ENCODE measurements around the gene SF3A1. TPM values are rescaled to one million over a fixed set of nuclear protein-coding genes. Genes with fewer than 3 reads are reported as not detected.

Gene SF3A1
- total RNA-seq, 1 donor from 2014 or later, result 92.9 TPM

- no peaks in the 10 kb centered on the region for H3K9me3 ChIP-seq
- H3K27me3 ChIP-seq, result no peaks in the 10 kb centered on the region
- no peak for DNase-seq (ENCODE audit: low spot score in 2 of 2)
- peaks cover 50 to 53% of the 10 kb centered on the region in 2 donors for H3K36me3 ChIP-seq
- H3K4me1 ChIP-seq, result peaks cover 19 to 33% of the 10 kb centered on the region in 2 donors
- intact Hi-C loops (cut with DNase I), result loop anchor here (2.0 kb wide), 1 partner anchor 20 kb away; no protein-coding TSS in a partner anchor
- peak overlapping the region; percentile 47 to 94 for H3K4me3 ChIP-seq
- peak overlapping the region; percentile 94 to 96 for H3K27ac ChIP-seq
- TF ChIP-seq, protein P1, sequence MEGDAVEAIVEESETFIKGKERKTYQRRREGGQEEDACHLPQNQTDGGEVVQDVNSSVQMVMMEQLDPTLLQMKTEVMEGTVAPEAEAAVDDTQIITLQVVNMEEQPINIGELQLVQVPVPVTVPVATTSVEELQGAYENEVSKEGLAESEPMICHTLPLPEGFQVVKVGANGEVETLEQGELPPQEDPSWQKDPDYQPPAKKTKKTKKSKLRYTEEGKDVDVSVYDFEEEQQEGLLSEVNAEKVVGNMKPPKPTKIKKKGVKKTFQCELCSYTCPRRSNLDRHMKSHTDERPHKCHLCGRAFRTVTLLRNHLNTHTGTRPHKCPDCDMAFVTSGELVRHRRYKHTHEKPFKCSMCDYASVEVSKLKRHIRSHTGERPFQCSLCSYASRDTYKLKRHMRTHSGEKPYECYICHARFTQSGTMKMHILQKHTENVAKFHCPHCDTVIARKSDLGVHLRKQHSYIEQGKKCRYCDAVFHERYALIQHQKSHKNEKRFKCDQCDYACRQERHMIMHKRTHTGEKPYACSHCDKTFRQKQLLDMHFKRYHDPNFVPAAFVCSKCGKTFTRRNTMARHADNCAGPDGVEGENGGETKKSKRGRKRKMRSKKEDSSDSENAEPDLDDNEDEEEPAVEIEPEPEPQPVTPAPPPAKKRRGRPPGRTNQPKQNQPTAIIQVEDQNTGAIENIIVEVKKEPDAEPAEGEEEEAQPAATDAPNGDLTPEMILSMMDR (IDR thresholded peaks at IDR 0.05), result no peak
These were observed 66.2 kb downstream of the SF3A1 start for GRCh38 chr22:30290342-30291057.

GRCh38 chr22:30289980-30290313, 66.7 kb downstream of the SF3A1 start:
- peak overlapping the region; percentile 47 to 94 for H3K4me3 ChIP-seq
- peaks cover 52 to 53% of the 10 kb centered on the region in 2 donors for H3K36me3 ChIP-seq
- TF ChIP-seq, protein P1 (IDR thresholded peaks at IDR 0.05), result no peak
- DNase-seq (ENCODE audit: low spot score in 2 of 2), result no peak
- no peaks in the 10 kb centered on the region for H3K9me3 ChIP-seq
- no peaks in the 10 kb centered on the region for H3K27me3 ChIP-seq
- intact Hi-C loops (cut with DNase I), result loop anchor here (1.0 to 5.0 kb wide), 3 partner anchors 21 to 66 kb away; partner anchors contain the start of gene SF3A1
- H3K27ac ChIP-seq, result peak overlapping the region; percentile 94 to 96
- H3K4me1 ChIP-seq, result peaks cover 19 to 33% of the 10 kb centered on the region in 2 donors

- intact Hi-C loops (cut with DNase I), result loop anchor here (1.0 to 5.0 kb wide), 2 partner anchors 53 to 67 kb away; partner anchors contain the start of gene SF3A1
- Histone ChIP-seq H3K9me3 (no peaks in the 10 kb centered on the region), H3K4me3 (peak within 1 kb of the TSS; percentile 74 to 94), H3K27ac (peak within 1 kb of the TSS; percentile 94 to 96), H3K36me3 (peaks cover 49 to 53% of the 10 kb centered on the region in 2 donors), H3K4me1 (peaks cover 19 to 33% of the 10 kb centered on the region in 2 donors), H3K27me3 (no peaks in the 10 kb centered on the region)
- TF ChIP-seq, protein P1 (IDR thresholded peaks at IDR 0.05), result no peak
- peak; percentile 96 to 99 for DNase-seq (ENCODE audit: low spot score in 2 of 2)
These were observed 67.3 kb downstream of the SF3A1 start, which contains the start of gene CASTOR1 for GRCh38 chr22:30289141-30289979. CASTOR1 (minus strand) TSS chr22:30289505; CDS start chr22:30289497, 8 bp downstream.

GRCh38 chr22:30288419-30289140, 68.1 kb downstream of the SF3A1 start:
- H3K9me3 ChIP-seq, result no peaks in the 10 kb centered on the region
- TF ChIP-seq, protein P1 (IDR thresholded peaks at IDR 0.05), result no peak

More at GRCh38 chr22:30288419-30289140, 68.1 kb downstream of the SF3A1 start:
- Histone ChIP-seq H3K27me3 (no peaks in the 10 kb centered on the region), H3K4me3 (peak overlapping the region; percentile 74 to 94), H3K36me3 (peaks cover 46 to 51% of the 10 kb centered on the region in 2 donors), H3K4me1 (peaks cover 19 to 33% of the 10 kb centered on the region in 2 donors), H3K27ac (peak overlapping the region; percentile 94 to 96)
- intact Hi-C loops (cut with DNase I), result loop anchor here (1.0 to 5.0 kb wide), 4 partner anchors 38 to 138 kb away; partner anchors contain the start of genes SF3A1 and TBC1D10A
- DNase-seq (ENCODE audit: low spot score in 2 of 2), result no peak

Data from ascending aorta (tissue), 2 donors.